Breast epithelium (tissue), 4 donors: ENCODE results near the gene C6orf89. TPM values are rescaled to one million over a fixed set of nuclear protein-coding genes. Genes with fewer than 3 reads are reported as not detected.
"Not testable (repeated sequence)": the region's sequence is repeated elsewhere in the genome, so short reads cannot be mapped to it uniquely, and the experiment has no call there.

Experiments
- DNase-seq, 2 donors: peaks; one replicate each; pipeline ENCODE4 v3.0.0-alpha.2; 2019; ENCODE audit warnings: low spot score in 2 of 2
- H3K27ac ChIP-seq, 2 donors: fragments of 200-600 bp; sonication (generic) in 1 of 2; one replicate each; pipeline ENCODE4 v1.5.1; 2016 to 2019; ENCODE audit warnings: mild to moderate bottlenecking in 1 of 2
- H3K27me3 ChIP-seq, 2 donors: fragments of 200-600 bp; sonication (generic) in 1 of 2; one replicate each; pipeline versions ENCODE4 v1.5.1 to v1.6.0; 2017 to 2019; ENCODE audit warnings: control low read depth in 1 of 2, mild to moderate bottlenecking in 1 of 2
- H3K36me3 ChIP-seq: fragments of 200-600 bp; one replicate; pipeline ENCODE4 v1.5.1; 2019
- H3K4me1 ChIP-seq, 2 donors: fragments of 200-600 bp; sonication (generic); one replicate each; pipeline ENCODE4 v1.5.1; 2016 to 2019; ENCODE audit warnings: control low read depth in 1 of 2
- H3K4me3 ChIP-seq, 3 donors: fragments of 200-600 bp; sonication (generic); 1 replicate in 2 of 3; 2 replicates in 1 of 3; pipeline ENCODE4 v1.5.1; 2016 to 2019; ENCODE audit warnings: mild to moderate bottlenecking in 3 of 3, moderate library complexity in 2 of 3
- H3K9me3 ChIP-seq, 2 donors: fragments of 200-600 bp; sonication (generic) in 1 of 2; one replicate each; pipeline ENCODE4 v1.5.1; 2016 to 2019; ENCODE audit warnings: control low read depth in 1 of 2
- POLR2A ChIP-seq: fragments of 450-650 bp; IDR thresholded peaks from one replicate; pipeline ENCODE4 v1.6.1; 2016; ENCODE audit warnings: antibody characterized with exemption, mild to moderate bottlenecking, moderate library complexity
- POLR2AphosphoS5 ChIP-seq, 3 donors: sonication (generic); formaldehyde crosslinking; IDR thresholded peaks; one replicate each; pipeline ENCODE4 v1.6.1; 2017; ENCODE audit warnings: antibody characterized with exemption in 3 of 3
- intact Hi-C: fragments of 100-400 bp; cut with DNase I; formaldehyde crosslinking; loops from one replicate; pipeline ENCODE4 v1.15.1; 2023; ENCODE audit warnings: low total_unique reads
- total RNA-seq, 3 donors: library from RNA; depleted of rRNA; stranded (reverse); fragments of >200 nt; gene quantifications; one replicate each; pipeline ENCODE4 v1.1.0, GENCODE V29; 2016
- TF ChIP-seq, protein P1 (sequence below), 3 donors: fragments of 450-650 bp; IDR thresholded peaks; one replicate each; pipeline ENCODE4 v1.5.1; 2016 to 2017; ENCODE audit warnings: antibody characterized with exemption in 3 of 3, mild to moderate bottlenecking in 3 of 3, moderate library complexity in 3 of 3

The C6orf89 gene
- total RNA-seq, 3 donors from 2014 or later: 32.8 to 58.7 (median 45.4) TPM

DNA sequence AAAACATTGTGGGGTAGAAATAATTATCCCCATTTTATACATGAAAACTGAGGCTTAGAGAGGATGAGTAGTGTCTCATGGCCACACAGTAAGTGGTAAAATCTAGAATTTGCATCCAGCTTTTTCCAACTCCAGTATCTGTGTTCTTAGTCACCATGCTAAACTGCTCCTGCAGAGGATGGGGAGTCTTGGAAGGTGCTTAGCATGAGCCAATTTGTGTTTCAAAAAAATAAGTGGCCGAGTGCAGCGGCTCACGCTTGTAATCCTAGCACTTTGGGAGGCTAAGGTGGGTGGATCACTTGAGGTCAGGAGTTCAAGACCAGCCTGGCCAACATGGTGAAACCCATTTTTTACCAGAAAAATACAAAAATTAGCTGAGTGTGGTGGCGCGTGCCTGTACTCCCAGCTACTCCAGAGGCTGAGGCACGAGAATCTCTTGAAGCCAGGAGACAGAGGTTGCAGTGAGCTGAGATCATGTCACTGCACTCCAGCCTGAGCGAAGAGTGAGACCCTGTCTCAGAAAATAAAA, 2.4 kb downstream of the C6orf89 start:
- intact Hi-C loops: loop anchor here (10.0 kb wide), 1 partner anchor 127 kb away; no protein-coding TSS in a partner anchor
- Histone ChIP-seq H3K4me1 (peaks cover 0 to 10% of the 10 kb centered on the region in 2 donors), H3K9me3 (no peaks in the 10 kb centered on the region), H3K27ac (no peak overlapping the region), H3K36me3 (no peaks in the 10 kb centered on the region), H3K4me3 (no peak overlapping the region), H3K27me3 (no peaks in the 10 kb centered on the region)
- no peak for DNase-seq
- TF ChIP-seq, protein P1, sequence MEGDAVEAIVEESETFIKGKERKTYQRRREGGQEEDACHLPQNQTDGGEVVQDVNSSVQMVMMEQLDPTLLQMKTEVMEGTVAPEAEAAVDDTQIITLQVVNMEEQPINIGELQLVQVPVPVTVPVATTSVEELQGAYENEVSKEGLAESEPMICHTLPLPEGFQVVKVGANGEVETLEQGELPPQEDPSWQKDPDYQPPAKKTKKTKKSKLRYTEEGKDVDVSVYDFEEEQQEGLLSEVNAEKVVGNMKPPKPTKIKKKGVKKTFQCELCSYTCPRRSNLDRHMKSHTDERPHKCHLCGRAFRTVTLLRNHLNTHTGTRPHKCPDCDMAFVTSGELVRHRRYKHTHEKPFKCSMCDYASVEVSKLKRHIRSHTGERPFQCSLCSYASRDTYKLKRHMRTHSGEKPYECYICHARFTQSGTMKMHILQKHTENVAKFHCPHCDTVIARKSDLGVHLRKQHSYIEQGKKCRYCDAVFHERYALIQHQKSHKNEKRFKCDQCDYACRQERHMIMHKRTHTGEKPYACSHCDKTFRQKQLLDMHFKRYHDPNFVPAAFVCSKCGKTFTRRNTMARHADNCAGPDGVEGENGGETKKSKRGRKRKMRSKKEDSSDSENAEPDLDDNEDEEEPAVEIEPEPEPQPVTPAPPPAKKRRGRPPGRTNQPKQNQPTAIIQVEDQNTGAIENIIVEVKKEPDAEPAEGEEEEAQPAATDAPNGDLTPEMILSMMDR (IDR thresholded peaks at IDR 0.05): no peak
- TF ChIP-seq POLR2AphosphoS5 (IDR thresholded peaks at IDR 0.05) (no peak), POLR2A (no peak)

- intact Hi-C loops: loop anchor here (10.0 kb wide), 1 partner anchor 126 kb away; no protein-coding TSS in a partner anchor
- DNase-seq: no peak
- H3K4me3 ChIP-seq: no peak overlapping the region
- TF ChIP-seq, protein P1 (IDR thresholded peaks at IDR 0.05): no peak
- no peak for TF ChIP-seq POLR2AphosphoS5 (IDR thresholded peaks at IDR 0.05)
- no peak for TF ChIP-seq POLR2A
- H3K27ac ChIP-seq: no peak overlapping the region
- H3K36me3 ChIP-seq: no peaks in the 10 kb centered on the region
- no peaks in the 10 kb centered on the region for H3K27me3 ChIP-seq
- H3K4me1 ChIP-seq: peaks cover 0 to 10% of the 10 kb centered on the region in 2 donors
- H3K9me3 ChIP-seq: no peaks in the 10 kb centered on the region
Measured at GRCh38 chr6:36888654-36889481, 3.1 kb downstream of the C6orf89 start.

DNA sequence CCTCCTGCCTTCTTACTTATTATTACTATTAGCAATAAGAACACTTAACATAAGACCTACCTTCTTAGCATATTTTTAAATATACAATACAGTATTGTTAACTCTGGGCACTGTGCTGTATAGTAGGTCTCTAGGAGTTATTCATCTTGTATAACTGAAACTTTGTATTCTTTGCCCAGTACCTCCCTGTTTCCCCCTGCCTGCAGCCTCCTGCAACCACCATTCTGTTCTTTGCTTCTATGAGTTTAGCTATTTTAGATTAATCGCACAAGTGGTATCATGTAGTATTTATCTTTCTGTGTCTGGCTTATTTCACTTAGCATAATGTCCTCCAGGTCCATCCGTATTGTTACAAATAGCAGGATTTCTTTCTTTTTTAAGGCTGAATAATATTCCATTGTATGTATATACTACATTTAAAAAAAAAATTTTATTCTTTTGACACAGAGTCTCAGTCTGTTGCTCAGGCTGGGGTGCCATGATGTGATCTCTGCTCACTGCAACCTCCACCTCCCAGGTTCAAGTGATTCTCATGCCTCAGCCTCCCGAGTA, 4.4 kb downstream of the C6orf89 start:
- H3K36me3 ChIP-seq: no peaks in the 10 kb centered on the region
- intact Hi-C loops: no loop called here
- TF ChIP-seq POLR2A: no peak
- TF ChIP-seq POLR2AphosphoS5 (IDR thresholded peaks at IDR 0.05): no peak
- TF ChIP-seq, protein P1 (IDR thresholded peaks at IDR 0.05): no peak
- no peak for DNase-seq
- H3K27me3 ChIP-seq: no peaks in the 10 kb centered on the region
- no peak overlapping the region for H3K27ac ChIP-seq
- peaks cover 0 to 10% of the 10 kb centered on the region in 2 donors for H3K4me1 ChIP-seq
- no peaks in the 10 kb centered on the region for H3K9me3 ChIP-seq
- no peak overlapping the region for H3K4me3 ChIP-seq

DNA sequence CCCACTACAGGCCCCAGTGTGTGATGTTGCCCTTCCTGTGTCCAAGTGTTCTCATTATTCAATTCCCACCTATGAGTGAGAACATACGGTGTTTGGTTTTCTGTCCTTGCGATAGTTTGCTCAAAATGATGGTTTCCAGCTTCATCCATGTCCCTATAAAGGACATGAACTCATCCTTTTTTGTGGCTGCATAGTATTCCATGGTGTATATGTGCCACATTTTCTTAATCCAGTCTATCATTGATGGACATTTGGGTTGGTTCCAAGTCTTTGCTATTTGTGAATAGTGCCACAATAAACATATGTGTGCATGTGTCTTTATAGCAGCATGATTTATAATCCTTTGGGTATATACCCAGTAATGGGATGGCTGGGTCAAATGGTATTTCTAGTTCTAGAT, 5.4 kb downstream of the C6orf89 start:
- H3K27ac ChIP-seq, H3K27me3 ChIP-seq, H3K9me3 ChIP-seq, H3K4me3 ChIP-seq, H3K36me3 ChIP-seq, DNase-seq, intact Hi-C loops: not testable (repeated sequence)
- H3K4me1 ChIP-seq: peaks cover 0 to 10% of the 10 kb centered on the region in 2 donors

DNA sequence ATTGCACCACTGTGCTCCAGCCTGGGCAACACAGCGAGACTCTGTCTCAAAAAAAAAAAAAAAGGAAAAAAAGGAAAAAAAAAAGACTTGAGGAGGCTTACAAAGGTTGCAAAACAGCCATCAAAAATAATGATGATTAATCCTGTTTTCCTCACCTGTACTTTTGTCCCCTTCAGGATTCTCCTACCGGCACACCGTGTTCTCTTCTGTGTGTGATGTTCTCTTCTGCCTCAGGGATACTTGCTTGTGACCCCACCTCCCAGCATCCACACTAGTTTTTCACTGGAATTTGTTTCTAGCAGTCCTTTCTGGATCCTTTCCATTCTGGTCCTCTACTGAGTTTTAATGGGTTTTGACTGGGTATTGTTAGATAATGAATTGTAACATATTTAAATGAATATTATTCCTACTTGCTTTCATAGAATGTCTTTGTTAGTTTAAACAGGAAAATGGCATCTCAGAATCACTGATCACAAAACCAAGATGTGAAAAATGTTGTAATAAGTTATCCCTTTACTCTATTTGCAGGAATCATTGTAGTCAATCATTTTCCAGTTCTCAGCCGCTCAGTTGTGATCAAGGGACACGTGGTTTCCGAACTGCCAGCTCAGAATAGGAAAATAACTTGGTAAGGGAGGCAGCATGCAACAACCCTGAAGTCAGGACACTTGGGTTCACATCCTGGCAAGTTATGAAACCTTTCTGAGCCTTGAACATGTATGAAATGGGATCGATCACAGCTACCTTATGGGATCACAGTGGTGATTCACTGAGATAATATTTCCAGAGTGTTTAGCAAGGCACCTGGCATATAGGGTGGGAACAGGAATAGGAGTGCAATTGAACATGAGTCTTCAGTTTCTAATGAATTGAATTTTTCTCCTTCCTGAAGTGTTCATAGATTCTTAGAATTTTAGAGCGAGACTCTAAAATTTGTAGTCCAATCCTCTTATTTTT, 8.5 kb downstream of the C6orf89 start:
- Histone ChIP-seq H3K27me3 (no peaks in the 10 kb centered on the region), H3K27ac (no peak overlapping the region), H3K36me3 (no peaks in the 10 kb centered on the region), H3K4me1 (no peaks in the 10 kb centered on the region), H3K4me3 (no peak overlapping the region), H3K9me3 (no peaks in the 10 kb centered on the region)
- intact Hi-C loops: no loop called here
- no peak for DNase-seq
- TF ChIP-seq, protein P1 (IDR thresholded peaks at IDR 0.05): no peak
- no peak for TF ChIP-seq POLR2AphosphoS5 (IDR thresholded peaks at IDR 0.05)
- TF ChIP-seq POLR2A: no peak
